GM12801 (cell line): ENCODE data around the gene CFAP221.

Experiments
- TF ChIP-seq, protein P1 (sequence below): IDR thresholded peaks from one replicate; pipeline ENCODE4 v1.5.1; 2011; ENCODE audit warnings: control low read depth; ENCODE audit not compliant: insufficient read length; ENCODE audit errors: extremely low read depth

Gene CFAP221

DNA sequence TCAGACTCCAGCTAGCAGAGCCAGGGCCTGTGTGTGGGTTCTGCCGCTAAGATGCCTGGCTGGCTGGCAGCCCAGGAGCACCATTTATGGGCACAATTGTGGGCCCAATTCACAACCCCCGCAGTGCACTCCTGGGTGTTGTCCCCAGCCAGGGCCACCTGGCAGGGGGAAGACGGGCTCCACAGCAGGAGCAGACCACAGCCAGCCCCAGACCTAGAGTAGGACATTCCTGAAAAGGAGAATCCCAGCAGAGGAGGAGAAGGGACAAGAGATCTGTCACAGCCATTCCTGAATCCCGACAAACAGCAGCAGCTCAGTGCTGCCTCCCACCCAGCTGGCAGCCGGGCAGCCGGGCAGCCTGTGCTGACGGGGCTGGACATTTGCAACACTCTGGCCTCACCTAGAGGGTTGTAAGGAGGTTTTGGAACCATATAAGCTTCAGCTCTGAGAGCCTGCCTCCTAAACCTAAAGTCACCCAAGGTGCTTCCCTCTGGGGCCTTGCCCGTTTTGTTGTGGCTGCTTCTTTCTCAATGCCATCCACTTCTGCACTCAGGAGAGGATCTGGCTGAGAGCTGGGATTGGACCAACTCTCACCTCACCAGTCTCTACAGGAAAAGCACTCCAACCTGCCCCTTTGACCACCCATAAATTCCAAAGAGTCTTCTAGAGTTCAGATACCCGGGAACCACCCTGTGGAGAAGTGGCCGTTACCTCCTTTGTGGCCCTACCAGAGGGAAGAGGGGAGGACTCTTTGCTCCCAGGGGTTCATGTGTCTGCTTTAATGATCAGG is 130.7 kb downstream of the CFAP221 start:
- TF ChIP-seq, protein P1, sequence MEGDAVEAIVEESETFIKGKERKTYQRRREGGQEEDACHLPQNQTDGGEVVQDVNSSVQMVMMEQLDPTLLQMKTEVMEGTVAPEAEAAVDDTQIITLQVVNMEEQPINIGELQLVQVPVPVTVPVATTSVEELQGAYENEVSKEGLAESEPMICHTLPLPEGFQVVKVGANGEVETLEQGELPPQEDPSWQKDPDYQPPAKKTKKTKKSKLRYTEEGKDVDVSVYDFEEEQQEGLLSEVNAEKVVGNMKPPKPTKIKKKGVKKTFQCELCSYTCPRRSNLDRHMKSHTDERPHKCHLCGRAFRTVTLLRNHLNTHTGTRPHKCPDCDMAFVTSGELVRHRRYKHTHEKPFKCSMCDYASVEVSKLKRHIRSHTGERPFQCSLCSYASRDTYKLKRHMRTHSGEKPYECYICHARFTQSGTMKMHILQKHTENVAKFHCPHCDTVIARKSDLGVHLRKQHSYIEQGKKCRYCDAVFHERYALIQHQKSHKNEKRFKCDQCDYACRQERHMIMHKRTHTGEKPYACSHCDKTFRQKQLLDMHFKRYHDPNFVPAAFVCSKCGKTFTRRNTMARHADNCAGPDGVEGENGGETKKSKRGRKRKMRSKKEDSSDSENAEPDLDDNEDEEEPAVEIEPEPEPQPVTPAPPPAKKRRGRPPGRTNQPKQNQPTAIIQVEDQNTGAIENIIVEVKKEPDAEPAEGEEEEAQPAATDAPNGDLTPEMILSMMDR, result no peak

DNA sequence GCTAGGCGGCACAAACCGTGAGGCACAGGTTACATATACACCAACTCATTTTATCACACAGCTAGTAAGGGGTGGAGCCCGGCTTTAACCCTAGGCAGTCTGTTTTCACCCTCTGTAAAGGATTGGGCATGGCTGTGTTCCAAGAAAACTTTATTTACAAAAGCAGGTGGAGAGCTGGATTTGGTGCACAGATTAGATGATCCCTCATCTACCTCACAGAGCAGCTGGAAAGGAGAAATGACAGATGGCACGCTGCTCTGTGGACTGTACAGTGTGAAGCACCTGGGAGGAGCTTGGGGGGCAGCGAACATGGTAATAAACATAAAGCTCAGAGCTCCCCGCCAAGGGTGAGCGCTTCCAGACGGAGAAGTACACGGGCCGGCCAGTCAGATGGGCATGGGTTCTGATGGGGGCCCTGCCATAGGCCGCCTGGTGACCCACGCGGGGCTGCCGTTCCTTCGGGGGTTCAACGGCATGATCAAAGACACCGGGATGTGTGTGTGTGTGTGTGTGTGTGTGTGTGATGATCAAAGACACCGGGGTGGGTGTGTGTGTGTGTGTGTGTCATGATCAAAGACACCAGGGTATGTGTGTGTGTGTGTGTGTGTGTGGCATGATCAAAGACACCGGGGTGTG is 133.9 kb downstream of the CFAP221 start:
- TF ChIP-seq, protein P1, result no peak

DNA sequence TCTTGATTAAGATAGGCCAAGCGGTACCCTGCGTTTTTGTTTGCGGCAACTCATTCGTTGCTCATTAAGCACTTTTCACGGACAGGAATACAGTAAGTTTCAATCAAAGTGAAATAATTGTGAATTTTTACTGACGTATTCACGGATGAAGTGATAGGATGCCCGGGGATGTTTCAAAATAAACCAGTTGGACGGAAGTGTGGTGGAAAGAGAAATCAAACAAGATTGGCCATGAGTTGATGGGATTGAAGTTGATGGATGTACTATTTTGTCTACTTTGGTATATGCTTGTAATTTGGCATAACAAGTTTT is 135.2 kb downstream of the CFAP221 start:
- TF ChIP-seq, protein P1, result no peak

DNA sequence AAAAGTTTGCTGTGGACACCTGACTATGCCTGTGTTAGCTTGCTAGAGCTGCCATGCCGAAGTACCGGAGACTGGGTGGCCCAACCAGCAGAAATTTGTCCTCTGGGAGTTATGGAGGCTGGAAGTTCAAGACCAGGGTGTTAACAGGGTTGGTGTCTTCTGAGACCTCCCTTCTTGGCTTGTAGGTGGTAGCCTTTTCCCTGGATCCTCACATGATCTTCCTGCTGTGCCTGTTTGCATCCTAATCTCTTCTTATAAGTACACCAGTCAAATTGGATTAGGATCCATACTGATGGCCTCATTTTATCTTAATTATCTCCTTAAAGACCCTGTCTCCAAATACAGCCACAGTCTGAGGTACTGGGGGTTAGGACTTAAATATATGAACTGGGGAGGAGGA is 135.6 kb downstream of the CFAP221 start:
- TF ChIP-seq, protein P1, result no peak

DNA sequence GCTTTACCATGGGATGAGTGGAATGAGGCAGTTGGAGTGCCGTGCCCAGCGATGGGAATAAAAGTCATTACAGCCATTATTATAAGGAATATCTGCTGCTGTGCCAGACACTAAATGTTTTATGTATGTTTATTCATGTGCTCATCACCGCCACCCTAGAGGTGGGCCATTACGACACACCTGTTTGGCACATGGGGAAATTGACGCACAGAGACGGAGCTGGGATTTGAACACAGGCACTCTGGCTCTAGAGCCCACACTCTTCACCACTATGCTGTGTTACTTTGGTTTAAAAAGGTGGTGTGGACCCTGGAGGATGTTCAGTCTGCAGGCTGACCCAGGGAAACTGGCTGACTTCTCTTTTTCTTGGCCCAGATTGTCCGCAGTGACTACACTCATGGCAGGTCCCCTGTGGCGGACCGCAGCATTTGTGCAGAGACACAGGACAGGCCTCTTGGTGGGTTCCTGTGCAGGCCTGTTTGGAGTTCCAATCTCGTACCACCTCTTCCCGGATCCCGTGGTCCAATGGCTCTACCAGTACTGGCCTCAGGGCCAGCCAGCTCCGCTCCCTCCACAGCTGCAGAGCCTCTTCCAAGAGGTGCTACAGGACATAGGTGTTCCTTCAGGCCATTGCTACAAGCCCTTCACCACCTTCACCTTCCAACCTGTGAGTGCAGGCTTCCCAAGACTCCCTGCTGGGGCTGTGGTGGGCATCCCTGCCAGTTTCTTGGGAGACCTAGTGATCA is 136.4 kb downstream of the CFAP221 start:
- TF ChIP-seq, protein P1, result no peak

DNA sequence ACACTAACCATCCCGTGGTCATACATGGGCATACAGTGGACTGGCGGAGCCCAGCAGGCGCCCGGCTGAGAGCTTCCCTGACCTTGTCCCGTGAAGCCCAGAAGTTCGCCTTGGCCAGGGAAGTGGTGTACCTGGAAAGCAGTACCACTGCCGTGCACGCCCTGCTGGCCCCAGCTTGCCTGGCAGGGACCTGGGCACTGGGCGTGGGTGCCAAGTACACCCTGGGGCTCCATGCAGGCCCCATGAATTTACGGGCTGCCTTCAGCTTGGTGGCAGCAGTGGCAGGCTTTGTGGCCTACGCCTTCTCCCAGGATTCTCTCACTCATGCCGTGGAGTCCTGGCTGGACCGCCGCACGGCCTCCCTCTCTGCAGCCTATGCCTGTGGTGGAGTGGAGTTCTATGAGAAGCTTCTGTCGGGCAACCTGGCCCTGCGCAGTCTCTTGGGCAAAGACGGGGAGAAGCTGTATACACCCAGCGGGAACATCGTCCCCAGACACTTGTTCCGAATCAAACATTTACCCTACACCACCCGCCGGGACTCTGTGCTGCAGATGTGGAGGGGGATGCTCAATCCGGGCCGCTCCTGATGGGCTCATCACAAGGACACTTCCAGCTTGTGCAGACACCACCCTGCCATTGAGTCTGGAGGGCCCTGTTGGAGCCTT is 137.1 kb downstream of the CFAP221 start:
- TF ChIP-seq, protein P1, result no peak

DNA sequence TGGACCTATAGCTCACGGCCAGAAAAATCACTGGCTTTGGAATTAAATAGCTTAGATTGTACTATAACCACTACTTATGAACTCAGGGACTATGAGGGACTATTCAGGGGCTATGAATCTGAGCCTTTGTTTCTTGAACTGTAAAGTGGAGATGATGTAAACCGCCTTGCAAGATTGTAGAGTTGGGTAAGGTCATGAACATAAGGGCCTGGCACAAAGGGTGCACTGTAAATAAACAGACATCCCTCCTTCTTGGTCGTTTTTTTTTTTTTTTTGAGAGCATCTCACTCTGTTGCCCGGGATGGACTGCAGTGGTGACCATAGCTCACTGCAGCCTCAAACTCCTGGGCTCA is 137.6 kb downstream of the CFAP221 start:
- TF ChIP-seq, protein P1, result no peak
